Activated T-cell treated with anti-CD3 and anti-CD28 coated beads for 4 hours (primary cell): ENCODE data around the gene KIF1A.

Experiments
- DNase-seq: peaks from one replicate; pipeline ENCODE4 v3.0.0-alpha.2; 2020

Gene KIF1A, protein sequence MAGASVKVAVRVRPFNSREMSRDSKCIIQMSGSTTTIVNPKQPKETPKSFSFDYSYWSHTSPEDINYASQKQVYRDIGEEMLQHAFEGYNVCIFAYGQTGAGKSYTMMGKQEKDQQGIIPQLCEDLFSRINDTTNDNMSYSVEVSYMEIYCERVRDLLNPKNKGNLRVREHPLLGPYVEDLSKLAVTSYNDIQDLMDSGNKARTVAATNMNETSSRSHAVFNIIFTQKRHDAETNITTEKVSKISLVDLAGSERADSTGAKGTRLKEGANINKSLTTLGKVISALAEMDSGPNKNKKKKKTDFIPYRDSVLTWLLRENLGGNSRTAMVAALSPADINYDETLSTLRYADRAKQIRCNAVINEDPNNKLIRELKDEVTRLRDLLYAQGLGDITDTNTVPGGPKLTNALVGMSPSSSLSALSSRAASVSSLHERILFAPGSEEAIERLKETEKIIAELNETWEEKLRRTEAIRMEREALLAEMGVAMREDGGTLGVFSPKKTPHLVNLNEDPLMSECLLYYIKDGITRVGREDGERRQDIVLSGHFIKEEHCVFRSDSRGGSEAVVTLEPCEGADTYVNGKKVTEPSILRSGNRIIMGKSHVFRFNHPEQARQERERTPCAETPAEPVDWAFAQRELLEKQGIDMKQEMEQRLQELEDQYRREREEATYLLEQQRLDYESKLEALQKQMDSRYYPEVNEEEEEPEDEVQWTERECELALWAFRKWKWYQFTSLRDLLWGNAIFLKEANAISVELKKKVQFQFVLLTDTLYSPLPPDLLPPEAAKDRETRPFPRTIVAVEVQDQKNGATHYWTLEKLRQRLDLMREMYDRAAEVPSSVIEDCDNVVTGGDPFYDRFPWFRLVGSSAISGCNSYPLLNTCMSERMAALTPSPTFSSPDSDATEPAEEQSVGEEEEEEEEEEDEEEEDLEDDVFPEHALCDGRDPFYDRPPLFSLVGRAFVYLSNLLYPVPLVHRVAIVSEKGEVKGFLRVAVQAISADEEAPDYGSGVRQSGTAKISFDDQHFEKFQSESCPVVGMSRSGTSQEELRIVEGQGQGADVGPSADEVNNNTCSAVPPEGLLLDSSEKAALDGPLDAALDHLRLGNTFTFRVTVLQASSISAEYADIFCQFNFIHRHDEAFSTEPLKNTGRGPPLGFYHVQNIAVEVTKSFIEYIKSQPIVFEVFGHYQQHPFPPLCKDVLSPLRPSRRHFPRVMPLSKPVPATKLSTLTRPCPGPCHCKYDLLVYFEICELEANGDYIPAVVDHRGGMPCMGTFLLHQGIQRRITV (N-terminal part only)

GRCh38 chr2:240819858-240820606, at the start of gene KIF1A:
Gene KIF1A, minus strand, starts transcription at chr2:240820219. Its CDS starts 22,467 bp downstream, at chr2:240797752.
- no peak for DNase-seq

GRCh38 chr2:240869109-240869955, 49.3 kb upstream of the KIF1A start:
- no peak for DNase-seq

- no peak for DNase-seq
Measured at GRCh38 chr2:240868286-240869108, 48.5 kb upstream of the KIF1A start, which contains the start of gene AGXT. Gene AGXT, plus strand, starts transcription at chr2:240868824. Its CDS starts 42 bp downstream, at chr2:240868866.

DNA sequence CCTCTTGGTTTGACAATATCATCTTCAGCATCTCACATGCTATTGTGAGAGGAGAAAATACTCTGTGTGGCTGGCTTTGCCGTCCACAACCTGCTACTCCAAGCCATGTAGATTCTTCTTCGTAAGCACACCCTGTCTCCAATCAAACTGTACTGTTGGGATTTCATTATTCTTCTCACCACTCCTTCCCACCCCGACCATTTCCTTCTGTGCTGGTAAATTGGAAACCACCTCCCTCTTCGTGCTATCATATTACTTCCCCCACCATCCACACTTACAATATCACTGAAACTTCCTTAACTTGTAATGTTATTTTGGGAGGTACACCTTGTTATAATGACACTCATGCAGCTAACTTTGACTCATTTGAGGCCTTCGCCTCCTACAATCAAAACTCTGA, 45.4 kb upstream of the KIF1A start:
- DNase-seq: no peak

- no peak for DNase-seq
Measured at GRCh38 chr2:240864475-240864874, 44.5 kb upstream of the KIF1A start.

DNA sequence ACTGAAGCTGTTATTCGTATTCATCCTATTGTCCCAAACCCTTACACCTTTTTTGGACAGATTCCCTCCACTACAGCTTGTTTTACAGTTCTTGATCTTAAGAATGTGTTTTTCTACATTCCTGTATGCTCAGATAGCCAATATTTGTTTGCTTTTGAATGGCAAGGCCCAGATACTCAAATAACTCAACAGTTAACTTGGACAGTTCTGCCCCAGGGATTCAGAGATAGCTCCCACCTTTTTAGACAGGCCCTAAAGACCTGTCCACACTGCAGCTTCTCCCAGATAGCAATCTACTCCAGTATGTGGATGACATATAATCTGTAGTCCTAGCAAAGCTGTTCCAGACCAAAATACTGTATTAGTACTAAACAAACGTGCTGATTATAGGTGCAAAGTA, 41.5 kb upstream of the KIF1A start:
- no peak for DNase-seq

DNA sequence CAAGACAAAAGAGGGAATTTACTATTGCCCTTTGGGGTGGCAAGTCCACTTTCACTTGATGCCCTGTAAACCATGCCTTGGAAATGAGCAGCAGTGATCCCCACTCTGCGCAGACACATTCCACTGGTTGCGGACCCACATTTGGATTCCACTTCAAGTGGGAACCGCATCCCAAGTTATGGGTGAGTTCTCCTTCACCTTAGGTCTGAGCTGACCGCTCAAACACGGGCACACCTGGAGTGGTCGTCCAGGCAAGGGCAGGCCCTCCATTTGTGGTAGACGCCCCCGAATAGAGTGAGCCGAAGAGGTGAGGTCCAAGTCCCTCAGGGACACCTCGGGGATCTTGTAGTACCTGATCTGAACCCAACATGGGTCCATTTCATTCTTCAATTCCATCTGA, 38.9 kb upstream of the KIF1A start:
- DNase-seq: no peak

GRCh38 chr2:240858321-240858720, 38.3 kb upstream of the KIF1A start:
- no peak for DNase-seq

DNA sequence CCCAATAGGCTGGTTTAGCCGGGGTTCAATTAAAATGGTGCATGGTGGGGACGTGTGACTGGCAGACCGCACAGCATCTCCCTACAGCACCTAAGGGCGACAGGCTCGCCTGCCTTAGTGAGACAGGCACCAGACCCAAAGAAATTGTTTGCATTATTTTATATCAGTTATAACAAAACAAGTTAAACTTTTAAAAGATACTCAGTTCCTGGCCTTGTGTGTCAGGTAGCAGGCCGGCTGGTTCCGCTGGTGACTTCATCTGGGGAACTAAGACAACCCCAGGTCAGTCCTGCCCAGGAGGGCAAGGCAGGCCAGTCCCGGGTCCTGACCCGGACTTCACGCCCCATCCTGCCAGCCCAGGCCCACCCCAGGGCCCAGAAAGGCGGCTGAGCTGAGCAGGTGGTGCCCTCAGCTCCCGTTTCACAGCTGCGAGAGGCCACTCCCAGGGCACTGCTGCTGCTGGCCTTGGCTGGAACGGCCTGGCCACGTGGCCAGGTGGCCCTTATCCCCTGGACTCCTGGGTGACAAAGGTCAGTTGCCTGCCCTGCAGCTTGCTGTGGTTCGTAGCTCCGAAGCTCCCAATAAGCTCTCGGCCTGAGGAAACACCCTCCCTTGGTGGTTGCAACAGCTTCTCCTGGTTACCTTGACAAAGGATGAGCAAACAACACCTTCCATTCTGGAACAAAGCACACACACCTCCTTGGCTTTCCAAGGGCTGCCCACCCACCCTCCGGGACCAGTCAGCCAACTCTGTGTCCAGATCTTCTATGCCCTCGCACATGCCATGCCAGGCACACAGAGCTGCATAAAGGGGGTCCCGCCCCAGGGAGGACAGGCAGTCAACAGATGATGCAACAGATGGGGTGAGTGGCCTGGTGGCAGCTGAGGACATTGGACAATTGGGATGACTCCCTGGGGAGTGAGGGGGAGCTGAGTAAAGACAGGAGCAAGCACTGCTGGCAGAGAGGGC, 37.3 kb upstream of the KIF1A start:
- no peak for DNase-seq

- no peak for DNase-seq
Measured at GRCh38 chr2:240856151-240856980, 36.3 kb upstream of the KIF1A start.

- DNase-seq: no peak
Measured at GRCh38 chr2:240855670-240856069, 35.7 kb upstream of the KIF1A start.

DNA sequence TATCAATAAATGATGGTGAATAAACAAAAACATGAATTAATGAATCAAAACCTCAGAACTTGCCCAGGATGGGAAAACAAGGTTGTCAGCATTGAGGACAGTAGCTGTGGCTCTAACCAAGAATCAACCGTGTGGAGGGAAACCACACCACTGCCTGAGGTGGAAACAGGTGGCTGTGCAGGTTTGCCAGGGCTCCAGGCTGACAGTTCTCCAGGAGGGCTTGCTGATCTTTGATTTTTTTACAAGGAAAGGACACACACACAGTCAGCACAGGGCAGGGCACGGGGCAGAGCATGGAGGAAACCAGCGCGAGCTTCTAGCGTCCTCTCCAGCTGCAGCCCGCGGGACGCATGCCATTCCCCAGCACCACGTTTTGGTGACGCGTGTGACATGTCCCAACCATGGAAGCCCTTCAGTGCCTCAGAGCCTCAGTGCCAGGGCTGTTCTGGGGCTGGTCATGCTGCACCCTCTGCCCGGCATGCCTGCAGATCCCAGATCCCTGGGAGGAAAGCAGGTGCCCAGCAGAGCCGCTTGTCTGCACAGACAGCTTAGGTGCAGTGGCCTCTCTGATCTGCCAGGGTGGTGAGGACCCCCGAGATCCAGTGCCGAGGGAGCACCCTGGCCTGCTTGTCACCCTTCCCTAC, 32.8 kb upstream of the KIF1A start:
- no peak for DNase-seq

- peak; percentile 81 for DNase-seq
Measured at GRCh38 chr2:240851078-240851991, 31.3 kb upstream of the KIF1A start.

- no peak for DNase-seq
Measured at GRCh38 chr2:240850756-240851077, 30.7 kb upstream of the KIF1A start.

DNA sequence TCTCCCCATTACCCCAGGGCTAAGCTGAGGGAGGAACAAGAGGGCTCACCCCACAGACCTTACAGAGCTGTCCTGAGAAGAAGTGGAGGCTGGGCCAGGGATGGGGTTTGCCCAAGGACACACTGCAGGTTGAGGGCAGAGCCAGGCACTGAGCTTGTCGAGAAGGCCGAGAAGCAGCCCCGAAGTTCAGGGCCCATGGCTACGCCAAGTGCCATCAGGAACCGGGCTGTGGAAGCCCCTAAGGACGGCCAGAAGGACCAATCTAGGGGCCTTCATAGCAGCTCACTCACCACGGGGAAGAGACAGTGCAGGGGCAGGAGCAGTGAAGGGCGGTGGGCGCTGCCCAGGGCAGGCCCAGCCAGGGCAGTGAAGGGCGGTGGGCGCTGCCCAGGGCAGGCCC, 30.0 kb upstream of the KIF1A start:
- no peak for DNase-seq

DNA sequence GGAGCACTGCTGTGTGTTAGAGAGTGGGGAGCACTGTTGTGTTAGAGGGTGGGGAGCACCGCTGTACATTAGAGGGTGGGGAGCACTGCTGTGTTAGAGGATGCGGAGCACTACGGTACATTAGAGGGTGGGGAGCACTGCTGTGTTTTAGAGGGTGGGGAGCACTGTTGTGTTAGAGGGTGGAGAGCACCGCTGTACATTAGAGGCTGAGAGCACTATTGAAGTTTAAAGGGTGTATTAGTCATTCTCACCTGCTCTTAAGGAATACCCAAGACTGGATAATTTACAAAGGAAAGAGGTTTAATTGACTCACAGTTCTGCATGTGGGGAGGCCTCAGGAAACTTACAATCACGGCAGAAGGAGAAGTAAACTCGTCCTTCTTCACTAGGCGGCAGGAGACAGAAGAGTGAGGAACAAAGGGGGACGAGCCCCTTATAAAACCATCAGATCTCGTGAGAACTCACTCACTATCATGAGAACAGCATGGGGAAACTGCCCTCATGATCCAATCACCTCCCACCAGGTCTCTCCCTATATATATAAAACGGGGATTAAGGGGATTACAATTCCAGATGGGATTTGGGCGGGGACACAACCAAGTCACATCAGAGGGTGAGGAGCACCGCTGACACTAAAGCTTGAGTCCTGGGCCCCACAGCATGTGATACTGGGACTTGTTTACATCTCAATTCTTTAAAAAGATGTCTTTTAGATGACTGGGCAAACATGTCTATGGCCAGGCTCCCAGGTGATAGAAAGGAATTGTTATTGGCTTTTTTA, 29.1 kb upstream of the KIF1A start:
- DNase-seq: no peak
